Astrocyte of the spinal cord (primary cell): ENCODE results near the gene SH3BGRL.
"Not testable (repeated sequence)": the region's sequence is repeated elsewhere in the genome, so short reads cannot be mapped to it uniquely, and the experiment has no call there.

ENCODE experiments used
- DNase-seq: peaks from one replicate; pipeline ENCODE4 v3.0.0; 2011; ENCODE audit warnings: low read depth, low spot score
- H3K4me3 ChIP-seq: 2 replicates; pipeline ENCODE4 v1.5.1; 2011; ENCODE audit warnings: low read depth, mild to moderate bottlenecking, low read length, moderate library complexity
- CTCF ChIP-seq: IDR thresholded peaks from 2 replicates; pipeline ENCODE4 v1.5.1; 2012; ENCODE audit warnings: low read depth, mild to moderate bottlenecking, low read length, inconsistent platforms
- in situ Hi-C: cut with HindIII; loops from 2 replicates; pipeline ENCODE4 v1.10.0; 2017; ENCODE audit warnings: low sequenced_read_pairs

SH3BGRL gene

GRCh38 chrX:81301877-81302276, 100.0 kb downstream of the SH3BGRL start:
- DNase-seq: no peak
- in situ Hi-C loops: no loop called here
- no peak for TF ChIP-seq CTCF
- H3K4me3 ChIP-seq: no peak overlapping the region

- in situ Hi-C loops: no loop called here
- no peak for TF ChIP-seq CTCF
- H3K4me3 ChIP-seq: no peak overlapping the region
- no peak for DNase-seq
These were observed 102.7 kb downstream of the SH3BGRL start for GRCh38 chrX:81304563-81304962.

- TF ChIP-seq CTCF: no peak
- in situ Hi-C loops: no loop called here
- no peak overlapping the region for H3K4me3 ChIP-seq
- no peak for DNase-seq
These were observed 103.3 kb downstream of the SH3BGRL start for GRCh38 chrX:81305240-81305639.

GRCh38 chrX:81308086-81308829, 106.4 kb downstream of the SH3BGRL start:
- in situ Hi-C loops: no loop called here
- no peak for TF ChIP-seq CTCF
- DNase-seq: no peak
- no peak overlapping the region for H3K4me3 ChIP-seq

GRCh38 chrX:81316163-81316562, 114.3 kb downstream of the SH3BGRL start:
- in situ Hi-C loops: no loop called here
- TF ChIP-seq CTCF: no peak
- DNase-seq: peak; percentile 18
- H3K4me3 ChIP-seq: no peak overlapping the region

- DNase-seq, H3K4me3 ChIP-seq, in situ Hi-C loops: not testable (repeated sequence)
These were observed 129.8 kb downstream of the SH3BGRL start for GRCh38 chrX:81331653-81332052.

GRCh38 chrX:81336455-81337152, 134.7 kb downstream of the SH3BGRL start:
- in situ Hi-C loops: no loop called here
- no peak overlapping the region for H3K4me3 ChIP-seq
- peak; percentile 24 for DNase-seq
- TF ChIP-seq CTCF: no peak
